ENCODE results near the gene FGR.

Gene FGR

DNA sequence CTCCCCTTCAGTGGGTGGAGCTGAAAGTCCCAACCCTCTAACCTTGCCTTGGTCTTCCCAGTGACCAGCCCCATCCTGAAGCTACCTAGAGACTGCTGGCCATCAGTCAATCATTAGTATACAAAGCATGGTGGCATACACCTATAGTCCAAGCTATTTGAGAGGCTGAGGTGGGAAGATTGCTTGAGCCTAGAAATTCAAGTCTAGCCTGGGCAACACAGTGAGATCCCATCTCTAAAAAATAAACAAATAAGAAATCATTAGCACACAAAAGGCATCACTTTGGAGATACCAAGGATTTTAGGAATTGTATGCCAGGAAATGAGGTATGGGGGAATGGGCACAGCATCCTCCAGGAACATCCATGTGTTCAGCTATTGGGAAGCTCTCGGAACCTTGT, 41.4 kb upstream of the FGR start:
- Histone ChIP-seq H3K36me3 (no peaks in the 10 kb centered on the region), H3K4me1 (peaks cover 0 to 15% (median 7%) of the 10 kb centered on the region in 4 donors), H3K4me3 (no peak overlapping the region), H3K27me3 (no peaks in the 10 kb centered on the region), H3K9me3 (peaks cover 0 to 7% (median 4%) of the 10 kb centered on the region in 3 donors), H3K27ac (no peak overlapping the region)
- intact Hi-C loops (cut with DNase I; ENCODE audit: low total_unique reads): no loop called here
- TF ChIP-seq, protein P1, sequence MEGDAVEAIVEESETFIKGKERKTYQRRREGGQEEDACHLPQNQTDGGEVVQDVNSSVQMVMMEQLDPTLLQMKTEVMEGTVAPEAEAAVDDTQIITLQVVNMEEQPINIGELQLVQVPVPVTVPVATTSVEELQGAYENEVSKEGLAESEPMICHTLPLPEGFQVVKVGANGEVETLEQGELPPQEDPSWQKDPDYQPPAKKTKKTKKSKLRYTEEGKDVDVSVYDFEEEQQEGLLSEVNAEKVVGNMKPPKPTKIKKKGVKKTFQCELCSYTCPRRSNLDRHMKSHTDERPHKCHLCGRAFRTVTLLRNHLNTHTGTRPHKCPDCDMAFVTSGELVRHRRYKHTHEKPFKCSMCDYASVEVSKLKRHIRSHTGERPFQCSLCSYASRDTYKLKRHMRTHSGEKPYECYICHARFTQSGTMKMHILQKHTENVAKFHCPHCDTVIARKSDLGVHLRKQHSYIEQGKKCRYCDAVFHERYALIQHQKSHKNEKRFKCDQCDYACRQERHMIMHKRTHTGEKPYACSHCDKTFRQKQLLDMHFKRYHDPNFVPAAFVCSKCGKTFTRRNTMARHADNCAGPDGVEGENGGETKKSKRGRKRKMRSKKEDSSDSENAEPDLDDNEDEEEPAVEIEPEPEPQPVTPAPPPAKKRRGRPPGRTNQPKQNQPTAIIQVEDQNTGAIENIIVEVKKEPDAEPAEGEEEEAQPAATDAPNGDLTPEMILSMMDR (IDR thresholded peaks at IDR 0.05): no peak
- DNase-seq: no peak

DNA sequence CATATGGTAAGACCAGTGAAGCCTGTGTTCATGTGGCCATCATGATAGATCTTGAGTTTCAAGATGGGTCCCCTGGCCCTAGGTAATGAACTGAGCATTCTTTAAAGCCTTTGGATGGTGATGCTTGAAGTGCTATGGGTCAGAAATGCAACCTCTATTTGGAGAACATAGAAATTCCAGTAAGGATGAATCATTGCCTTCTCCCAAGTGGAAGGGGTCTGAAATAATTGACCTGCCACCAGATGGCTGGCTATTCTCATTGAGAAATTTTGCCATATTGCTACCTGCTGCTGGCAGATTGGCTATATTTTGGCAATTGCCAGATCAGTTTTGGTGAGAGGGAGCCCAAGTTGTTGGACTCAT, 37.7 kb upstream of the FGR start:
- TF ChIP-seq, protein P1 (IDR thresholded peaks at IDR 0.05): no peak
- Histone ChIP-seq H3K27me3 (no peaks in the 10 kb centered on the region), H3K4me1 (peaks cover 0 to 33% (median 17%) of the 10 kb centered on the region in 4 donors), H3K4me3 (peak overlapping the region; percentile 48 to 61), H3K27ac (peak overlapping the region; percentile 78 to 81), H3K9me3 (no peaks in the 10 kb centered on the region), H3K36me3 (peaks cover 0 to 5% (median 0%) of the 10 kb centered on the region in 3 donors)
- DNase-seq: no peak
- intact Hi-C loops (cut with DNase I; ENCODE audit: low total_unique reads): loop anchor here (5.0 kb wide), 1 partner anchor 50 kb away; no protein-coding TSS in a partner anchor

DNA sequence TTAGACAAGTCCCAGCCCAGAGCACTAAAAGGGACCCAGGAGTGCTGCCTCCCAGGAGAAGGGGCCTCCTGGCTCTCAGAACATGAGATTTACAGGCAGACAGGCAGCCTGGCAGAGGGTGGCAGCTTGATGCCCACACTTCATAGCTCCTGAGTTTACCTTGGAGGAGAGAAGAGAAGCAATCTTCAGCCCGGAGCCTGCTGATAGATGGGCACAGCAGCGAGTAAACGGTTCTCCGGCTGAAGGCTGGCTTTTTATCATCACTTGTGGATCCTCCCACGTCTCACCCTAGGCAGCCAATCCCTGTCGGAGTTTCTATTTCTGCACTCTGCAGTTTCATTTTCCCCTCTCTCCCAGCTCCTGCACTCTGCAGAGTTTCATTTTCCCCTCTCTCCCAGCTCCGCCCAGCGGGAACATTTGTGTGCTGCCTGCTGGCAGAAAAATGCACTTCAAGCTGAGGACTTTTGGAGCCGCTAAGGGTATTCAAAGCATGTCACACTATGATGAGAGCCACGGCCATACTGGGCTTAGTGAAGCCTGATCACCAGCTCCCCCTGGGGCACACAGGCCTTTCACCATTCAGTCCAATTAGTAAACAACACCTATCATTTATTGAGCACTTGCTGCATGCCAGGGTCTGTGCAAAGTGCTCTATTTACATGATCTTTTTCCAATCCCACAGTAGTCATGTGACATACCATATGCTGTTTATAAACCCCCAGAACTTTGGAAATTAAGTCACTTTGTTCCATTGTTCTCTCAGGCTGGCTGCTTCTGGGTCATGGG, 37.2 kb upstream of the FGR start, which contains the start of gene IFI6:
TSS of gene IFI6 (minus strand) at position 229 of the 786 bp plus-strand sequence. CDS start 2,878 bp downstream, outside the sequence.
- peak; percentile 90 to 95 for DNase-seq
- peak within 1 kb of the TSS; percentile 48 to 61 for H3K4me3 ChIP-seq
- intact Hi-C loops (cut with DNase I; ENCODE audit: low total_unique reads): loop anchor here (5.0 kb wide), 1 partner anchor 50 kb away; no protein-coding TSS in a partner anchor

DNA sequence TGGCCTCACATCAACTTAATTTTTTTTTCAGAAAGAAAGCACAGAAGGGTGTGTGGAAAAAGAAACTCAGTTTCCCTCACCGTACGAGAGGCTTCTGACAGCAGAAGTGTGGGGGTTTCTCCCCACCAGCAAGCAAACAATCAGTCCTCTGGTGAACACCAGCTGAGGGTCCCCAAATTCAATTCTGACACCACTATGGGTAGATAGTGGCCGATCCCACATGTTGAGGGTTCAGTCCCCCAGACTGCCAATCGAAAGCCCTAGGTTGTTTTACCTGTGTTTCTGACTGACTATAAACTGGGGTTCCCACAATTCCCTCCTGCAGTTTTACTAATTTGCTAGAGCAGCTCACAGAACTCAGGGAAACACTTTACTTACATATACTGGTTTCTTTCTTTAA, 34.9 kb upstream of the FGR start:
- peaks cover 0 to 9% (median 0%) of the 10 kb centered on the region in 3 donors for H3K36me3 ChIP-seq
- no peaks in the 10 kb centered on the region for H3K27me3 ChIP-seq
- DNase-seq: peak in 1 of 2 donors; percentile 32
- H3K27ac ChIP-seq: peak overlapping the region in 1 of 2 donors; percentile 44
- no peaks in the 10 kb centered on the region for H3K9me3 ChIP-seq
- intact Hi-C loops (cut with DNase I; ENCODE audit: low total_unique reads): loop anchor here (5.0 to 10.0 kb wide), 3 partner anchors 52 to 275 kb away; partner anchors contain the start of gene GPR3
- H3K4me1 ChIP-seq: peaks cover 0 to 33% (median 17%) of the 10 kb centered on the region in 4 donors
- TF ChIP-seq, protein P1 (IDR thresholded peaks at IDR 0.05): no peak
- H3K4me3 ChIP-seq: peak overlapping the region in 1 of 2 donors; percentile 57

More for the DNA sequence above, 37.2 kb upstream of the FGR start, which contains the start of gene IFI6:
- Histone ChIP-seq H3K27ac (peak within 1 kb of the TSS; percentile 78 to 81), H3K36me3 (peaks cover 0 to 9% (median 0%) of the 10 kb centered on the region in 3 donors), H3K4me1 (peaks cover 0 to 33% (median 17%) of the 10 kb centered on the region in 4 donors), H3K9me3 (no peaks in the 10 kb centered on the region), H3K27me3 (no peaks in the 10 kb centered on the region)
- TF ChIP-seq, protein P1 (IDR thresholded peaks at IDR 0.05): peak; percentile 48 to 59

DNA sequence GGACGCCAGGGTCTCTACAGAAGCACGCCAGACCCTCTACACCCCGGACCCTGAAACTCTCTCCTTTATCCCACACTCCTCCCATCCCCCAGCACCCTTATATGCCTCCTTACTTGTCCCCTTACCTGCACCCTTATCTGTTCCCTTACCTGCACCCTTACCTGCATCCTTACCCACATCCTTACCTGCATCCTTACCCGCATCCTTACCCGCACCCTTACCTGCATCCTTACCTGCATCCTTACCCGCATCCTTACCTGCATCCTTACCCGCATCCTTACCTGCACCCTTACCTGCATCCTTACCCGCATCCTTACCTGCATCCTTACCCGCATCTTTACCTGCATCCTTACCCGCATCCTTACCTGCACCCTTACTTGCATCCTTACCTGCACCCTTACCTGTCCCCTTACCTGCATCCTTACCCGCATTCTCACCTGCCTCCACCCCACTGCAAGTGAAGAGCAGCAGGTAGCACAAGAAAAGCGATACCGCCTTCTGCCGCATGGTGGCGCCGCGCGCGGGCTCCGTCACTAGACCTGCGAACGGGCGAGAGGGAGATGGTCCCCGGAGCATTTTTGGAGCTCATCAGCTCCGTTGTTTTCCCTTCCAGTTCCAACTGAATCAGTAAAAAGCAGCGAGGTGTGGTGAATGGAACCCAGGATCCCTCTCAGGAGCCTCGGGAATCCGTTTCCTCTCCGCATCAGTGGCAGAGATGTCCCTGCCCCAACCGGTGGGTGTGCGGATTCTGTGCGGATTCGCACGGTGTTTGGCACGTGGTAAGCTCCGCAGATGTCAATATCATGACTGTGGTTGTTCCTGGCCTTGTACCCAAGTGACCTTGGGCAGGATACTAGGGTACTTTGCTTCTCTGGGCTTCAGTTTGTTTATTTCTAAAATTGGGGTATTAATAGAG, 34.1 kb upstream of the FGR start:
- DNase-seq: peak; percentile 63 to 86
- H3K4me3 ChIP-seq: peak overlapping the region; percentile 45 to 57
- TF ChIP-seq, protein P1 (IDR thresholded peaks at IDR 0.05): peak; percentile 86 to 91
- H3K4me1 ChIP-seq: peaks cover 0 to 34% (median 17%) of the 10 kb centered on the region in 4 donors
- H3K36me3 ChIP-seq: peaks cover 0 to 9% (median 0%) of the 10 kb centered on the region in 3 donors
- H3K27me3 ChIP-seq: no peaks in the 10 kb centered on the region
- H3K9me3 ChIP-seq: no peaks in the 10 kb centered on the region
- intact Hi-C loops (cut with DNase I; ENCODE audit: low total_unique reads): loop anchor here (10.0 kb wide), 2 partner anchors 114 to 274 kb away; partner anchors contain the start of gene GPR3
- H3K27ac ChIP-seq: peak overlapping the region; percentile 41 to 44

All from tibial artery (tissue), 4 donors.